NCI-H82 (cell line): ENCODE data around the gene MAP4K4.
"Not testable (repeated sequence)": the region's sequence is repeated elsewhere in the genome, so short reads cannot be mapped to it uniquely, and the experiment has no call there.

ENCODE experiments used
- DNase-seq: peaks from one replicate; lab custom pipeline; 2025; lab: John Stamatoyannopoulos, UW

The MAP4K4 gene

GRCh38 chr2:101769726-101770125 lies 72.2 kb downstream of the MAP4K4 start:
- not testable (repeated sequence) for DNase-seq

- peak; percentile 81 for DNase-seq
Observed at GRCh38 chr2:101770726-101771125, 73.2 kb downstream of the MAP4K4 start.

GRCh38 chr2:101771227-101771902 lies 73.9 kb downstream of the MAP4K4 start:
- no peak for DNase-seq

GRCh38 chr2:101771910-101772321 lies 74.4 kb downstream of the MAP4K4 start:
- no peak for DNase-seq

- no peak for DNase-seq
Observed at GRCh38 chr2:101773137-101773536, 75.6 kb downstream of the MAP4K4 start.

- DNase-seq, result not testable (repeated sequence)
Observed at GRCh38 chr2:101773961-101774360, 76.5 kb downstream of the MAP4K4 start.

- DNase-seq, result no peak
Observed at GRCh38 chr2:101775092-101775491, 77.6 kb downstream of the MAP4K4 start.

- no peak for DNase-seq
Observed at GRCh38 chr2:101775636-101776035, 78.1 kb downstream of the MAP4K4 start.

GRCh38 chr2:101776172-101777043 lies 78.9 kb downstream of the MAP4K4 start:
- DNase-seq, result peak; percentile 37

GRCh38 chr2:101777337-101777736 lies 79.8 kb downstream of the MAP4K4 start:
- no peak for DNase-seq

GRCh38 chr2:101778102-101778501 lies 80.6 kb downstream of the MAP4K4 start:
- DNase-seq, result no peak

GRCh38 chr2:101779190-101779589 lies 81.7 kb downstream of the MAP4K4 start:
- DNase-seq, result no peak

GRCh38 chr2:101779656-101780055 lies 82.1 kb downstream of the MAP4K4 start:
- no peak for DNase-seq

GRCh38 chr2:101781326-101781725 lies 83.8 kb downstream of the MAP4K4 start:
- no peak for DNase-seq

GRCh38 chr2:101781791-101782426 lies 84.4 kb downstream of the MAP4K4 start:
- no peak for DNase-seq

GRCh38 chr2:101782427-101782792 lies 84.9 kb downstream of the MAP4K4 start:
- no peak for DNase-seq

GRCh38 chr2:101787097-101787496 lies 89.6 kb downstream of the MAP4K4 start:
- DNase-seq, result no peak

- DNase-seq, result no peak
Observed at GRCh38 chr2:101788565-101788964, 91.1 kb downstream of the MAP4K4 start.

GRCh38 chr2:101788995-101789970 lies 91.8 kb downstream of the MAP4K4 start:
- no peak for DNase-seq

GRCh38 chr2:101790416-101790815 lies 92.9 kb downstream of the MAP4K4 start:
- DNase-seq, result no peak

- DNase-seq, result no peak
Observed at GRCh38 chr2:101790857-101791256, 93.3 kb downstream of the MAP4K4 start.

- DNase-seq, result no peak
Observed at GRCh38 chr2:101792208-101792607, 94.7 kb downstream of the MAP4K4 start.
